ENCODE measurements around the gene UBE2G2. TPM values are rescaled to one million over a fixed set of nuclear protein-coding genes. Genes with fewer than 3 reads are reported as not detected.

The UBE2G2 gene
- polyA plus RNA-seq, 1 donor from 2014 or later, result 127 TPM

GRCh38 chr21:44750675-44751025 is 51.0 kb downstream of the UBE2G2 start:
- H3F3A ChIP-seq (ENCODE audit: insufficient read depth, low read length, poor library complexity, severe bottlenecking), result no peaks in the 10 kb centered on the region
- no peak overlapping the region for H3K27ac ChIP-seq (ENCODE audit: low read length)
- no peak overlapping the region for H3K4me3 ChIP-seq (ENCODE audit: low read length)
- H3K9ac ChIP-seq (ENCODE audit: low read length), result no peak overlapping the region
- no peak overlapping the region for H3K4me2 ChIP-seq (ENCODE audit: low read length)
- H2AFZ ChIP-seq (ENCODE audit: low read depth, low read length), result no peak overlapping the region
- no peaks in the 10 kb centered on the region for H3K27me3 ChIP-seq (ENCODE audit: insufficient read depth, low read depth, low read length)
- no peaks in the 10 kb centered on the region for H3K9me3 ChIP-seq (ENCODE audit: low read length)
- no peaks in the 10 kb centered on the region for H3K9me2 ChIP-seq (ENCODE audit: insufficient read depth, low read length)
- TF ChIP-seq REST (IDR thresholded peaks at IDR 0.05; ENCODE audit: borderline replicate concordance) (peak; percentile 96), SMC3 (conservative IDR thresholded peaks at IDR 0.05; ENCODE audit: poor library complexity) (no peak), EZH2 (IDR thresholded peaks at IDR 0.05; ENCODE audit: borderline replicate concordance, insufficient read depth, low read length, poor library complexity, severe bottlenecking) (no peak), POLR2AphosphoS5 (IDR thresholded peaks at IDR 0.05) (peak; percentile 34), RAD21 (conservative IDR thresholded peaks at IDR 0.05) (no peak)
- no peaks in the 10 kb centered on the region for H3K79me2 ChIP-seq (replicated peaks; ENCODE audit: insufficient read depth, low read length)
- H3K36me3 ChIP-seq (ENCODE audit: insufficient read depth, low read length), result no peaks in the 10 kb centered on the region
- H4K20me1 ChIP-seq (ENCODE audit: insufficient read depth), result no peaks in the 10 kb centered on the region

GRCh38 chr21:44749759-44750674 is 51.6 kb downstream of the UBE2G2 start:
- no peaks in the 10 kb centered on the region for H4K20me1 ChIP-seq (ENCODE audit: insufficient read depth)
- no peaks in the 10 kb centered on the region for H3K27me3 ChIP-seq (ENCODE audit: insufficient read depth, low read depth, low read length)
- H3K4me3 ChIP-seq (ENCODE audit: low read length), result no peak overlapping the region
- no peaks in the 10 kb centered on the region for H3K9me3 ChIP-seq (ENCODE audit: low read length)
- no peaks in the 10 kb centered on the region for H3K9me2 ChIP-seq (ENCODE audit: insufficient read depth, low read length)
- TF ChIP-seq CTCF (IDR thresholded peaks at IDR 0.05; ENCODE audit: poor library complexity, severe bottlenecking), result no peak
- TF ChIP-seq TAF1 (IDR thresholded peaks at IDR 0.05; ENCODE audit: low read depth), result no peak
- TF ChIP-seq POLR2AphosphoS5 (IDR thresholded peaks at IDR 0.05), result no peak
- no peak for TF ChIP-seq EP300 (conservative IDR thresholded peaks at IDR 0.05; ENCODE audit: poor library complexity, severe bottlenecking)
- TF ChIP-seq RAD21 (conservative IDR thresholded peaks at IDR 0.05), result no peak
- no peak for TF ChIP-seq REST (IDR thresholded peaks at IDR 0.05; ENCODE audit: borderline replicate concordance)
- TF ChIP-seq MXI1 (conservative IDR thresholded peaks at IDR 0.05; ENCODE audit: poor library complexity, severe bottlenecking), result no peak
- no peak for TF ChIP-seq EZH2 (IDR thresholded peaks at IDR 0.05; ENCODE audit: borderline replicate concordance, insufficient read depth, low read length, poor library complexity, severe bottlenecking)
- no peak overlapping the region for H3K9ac ChIP-seq (ENCODE audit: low read length)
- no peak overlapping the region for H2AFZ ChIP-seq (ENCODE audit: low read depth, low read length)
- no peak overlapping the region for H3K4me2 ChIP-seq (ENCODE audit: low read length)
- H3F3A ChIP-seq (ENCODE audit: insufficient read depth, low read length, poor library complexity, severe bottlenecking), result no peaks in the 10 kb centered on the region
- H3K79me2 ChIP-seq (replicated peaks; ENCODE audit: insufficient read depth, low read length), result no peaks in the 10 kb centered on the region
- no peaks in the 10 kb centered on the region for H3K36me3 ChIP-seq (ENCODE audit: insufficient read depth, low read length)
- no peak overlapping the region for H3K27ac ChIP-seq (ENCODE audit: low read length)

Measured in neural cell (in vitro differentiated cells).